GM11168 (cell line): Measurements from ENCODE around the gene CDC42EP1.
"Not testable (repeated sequence)": the region's sequence is repeated elsewhere in the genome, so short reads cannot be mapped to it uniquely, and the experiment has no call there.

Experiments used
- in situ Hi-C: fragments of 300-500 bp; cut with MboI; formaldehyde crosslinking; loops from one replicate; pipeline ENCODE4 v1.12.0; 2022; ENCODE audit warnings: low sequenced_read_pairs; ENCODE audit not compliant: unreplicated experiment

CDC42EP1 gene

GRCh38 chr22:37571258-37571991, 11.1 kb downstream of the CDC42EP1 start:
- in situ Hi-C loops: loop anchor here (5.0 kb wide), 1 partner anchor 34 kb away; no protein-coding TSS in a partner anchor

DNA sequence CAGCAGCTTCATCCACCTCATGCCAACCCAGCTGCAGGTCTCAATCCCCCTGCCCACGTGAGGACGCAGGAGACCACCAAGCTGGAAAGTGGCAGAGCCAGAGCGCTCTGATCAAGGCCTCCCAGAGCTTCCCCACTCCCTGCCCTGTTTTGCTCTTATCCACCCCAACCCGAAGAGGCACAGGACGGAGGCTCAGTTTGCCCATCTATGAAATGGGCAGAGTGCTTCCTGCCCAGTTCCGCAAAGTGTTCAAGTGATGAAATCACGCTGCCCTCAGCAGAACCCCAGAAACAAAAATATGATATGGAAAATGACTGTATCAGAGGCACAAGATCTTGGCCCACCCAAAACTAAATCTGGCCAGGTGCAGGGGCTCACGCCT, 11.7 kb downstream of the CDC42EP1 start:
- in situ Hi-C loops: loop anchor here (5.0 kb wide), 1 partner anchor 35 kb away; no protein-coding TSS in a partner anchor

DNA sequence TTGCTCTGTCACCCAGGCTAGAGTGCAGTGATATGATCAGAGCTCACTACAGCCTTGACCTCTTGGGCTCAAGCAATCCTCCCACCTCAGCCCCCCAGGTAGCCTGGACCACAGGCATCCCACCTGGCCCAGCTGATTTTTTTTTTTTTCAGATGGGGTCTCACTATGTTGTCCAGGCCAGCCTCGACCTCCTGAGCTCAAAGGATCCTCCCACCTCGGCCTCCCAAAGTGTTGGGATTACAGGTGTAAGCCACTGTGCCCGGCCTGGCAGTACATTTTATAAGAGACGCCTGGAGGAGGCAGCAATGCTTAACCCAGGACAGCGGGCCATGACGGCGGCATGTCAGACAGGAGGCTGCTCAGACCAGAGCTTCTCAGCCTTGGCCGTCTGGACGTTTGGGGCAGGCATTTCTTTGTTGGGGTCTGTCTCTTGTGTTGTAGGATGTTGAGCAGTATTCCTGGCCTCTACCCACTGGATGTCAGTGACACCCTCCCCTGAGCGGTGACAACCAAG, 15.3 kb downstream of the CDC42EP1 start:
- in situ Hi-C loops: no loop called here

DNA sequence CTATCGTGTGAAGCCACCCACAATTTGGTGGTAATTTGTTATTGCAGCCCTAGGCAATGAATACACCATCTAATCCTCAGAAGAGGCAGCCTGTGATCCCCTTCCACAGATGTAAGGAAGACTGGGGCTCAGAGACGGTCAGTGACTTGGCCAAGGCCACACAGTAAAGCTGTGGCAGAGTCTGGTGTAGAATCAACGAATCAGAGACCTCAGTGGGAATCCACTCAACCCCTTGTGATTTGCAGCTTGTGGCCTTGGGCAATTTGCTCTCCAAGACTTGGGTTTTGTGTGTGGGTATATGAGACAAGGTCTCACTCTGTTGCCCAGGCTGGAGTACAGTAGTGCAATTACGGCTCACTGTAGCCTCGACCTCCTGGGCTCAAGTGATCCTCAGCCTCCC, 17.7 kb downstream of the CDC42EP1 start:
- in situ Hi-C loops: no loop called here

- in situ Hi-C loops: no loop called here
These were observed 21.2 kb downstream of the CDC42EP1 start for GRCh38 chr22:37581504-37581903.

- in situ Hi-C loops: no loop called here
These were observed 22.2 kb downstream of the CDC42EP1 start for GRCh38 chr22:37582526-37582925.

DNA sequence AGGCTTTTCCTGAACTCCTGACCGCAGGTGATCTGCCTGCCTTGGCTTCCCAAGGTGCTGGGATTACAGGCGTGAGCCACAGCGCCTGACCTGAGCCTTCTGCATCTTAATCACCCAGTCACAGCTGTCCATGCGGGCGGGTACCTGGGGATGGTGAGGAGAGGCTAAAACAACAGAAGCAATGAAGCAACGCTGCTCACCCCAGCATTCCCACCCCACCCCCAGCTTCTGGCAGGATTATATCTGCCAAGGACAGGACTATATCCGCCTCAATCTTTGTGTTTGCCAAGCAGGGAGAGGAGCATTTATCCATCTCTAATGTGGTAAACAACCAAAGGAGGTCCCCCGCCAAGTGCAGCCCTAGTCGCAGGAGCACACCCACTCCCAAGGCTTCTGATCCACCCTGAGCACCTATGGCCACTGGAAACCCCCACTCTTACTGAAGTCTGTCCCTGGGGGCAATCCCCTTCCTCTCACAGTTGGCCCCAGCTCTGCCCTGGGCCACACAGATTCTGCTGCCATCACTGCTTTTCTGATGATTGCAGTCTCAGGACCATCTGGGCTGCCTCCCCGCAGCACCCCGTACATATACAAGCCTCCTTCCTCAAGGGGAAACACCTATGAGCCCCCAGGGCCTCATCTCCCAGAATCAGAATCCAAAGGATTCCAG, 28.4 kb downstream of the CDC42EP1 start:
- in situ Hi-C loops: no loop called here

DNA sequence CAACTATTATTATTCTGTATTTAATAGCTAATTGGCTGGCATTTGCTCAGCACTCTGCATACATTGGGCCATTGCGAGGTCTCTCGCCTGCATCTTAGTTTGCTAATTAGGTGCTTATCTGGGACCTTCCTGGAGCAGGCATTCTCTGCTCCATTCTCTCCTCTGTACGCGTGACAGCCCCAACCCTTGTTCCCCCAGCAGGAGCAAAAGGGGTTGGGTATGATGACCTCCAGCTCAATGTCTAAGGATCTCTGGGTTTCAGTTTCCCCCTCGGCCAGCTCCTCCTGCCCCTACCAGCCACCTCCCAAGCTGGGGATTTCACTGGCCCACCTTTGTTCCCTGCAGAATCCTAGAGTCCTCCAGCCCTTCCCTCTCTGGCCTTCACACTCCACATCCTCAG, 29.4 kb downstream of the CDC42EP1 start:
- in situ Hi-C loops: no loop called here

DNA sequence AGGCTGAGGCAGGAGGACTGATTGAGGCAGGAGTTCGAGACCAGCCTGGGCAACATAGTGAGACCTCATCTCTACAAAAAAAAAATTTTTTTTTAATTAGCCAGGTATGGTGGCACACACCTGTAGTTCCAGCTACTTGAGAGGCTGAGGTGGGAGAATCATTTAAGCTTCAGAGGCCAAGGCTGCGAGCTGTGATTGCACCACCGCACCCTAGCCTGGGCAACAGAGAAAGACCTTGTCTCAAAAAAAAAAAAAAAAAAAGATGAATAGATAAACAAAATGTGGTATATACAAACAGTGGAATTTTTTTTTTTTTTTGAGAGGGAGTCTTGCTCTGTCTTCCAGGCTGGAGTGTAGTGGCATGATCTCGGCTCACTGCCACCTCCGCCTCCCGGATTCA, 30.8 kb downstream of the CDC42EP1 start:
- in situ Hi-C loops: not testable (repeated sequence)

GRCh38 chr22:37591823-37592404, 31.6 kb downstream of the CDC42EP1 start:
- in situ Hi-C loops: no loop called here

DNA sequence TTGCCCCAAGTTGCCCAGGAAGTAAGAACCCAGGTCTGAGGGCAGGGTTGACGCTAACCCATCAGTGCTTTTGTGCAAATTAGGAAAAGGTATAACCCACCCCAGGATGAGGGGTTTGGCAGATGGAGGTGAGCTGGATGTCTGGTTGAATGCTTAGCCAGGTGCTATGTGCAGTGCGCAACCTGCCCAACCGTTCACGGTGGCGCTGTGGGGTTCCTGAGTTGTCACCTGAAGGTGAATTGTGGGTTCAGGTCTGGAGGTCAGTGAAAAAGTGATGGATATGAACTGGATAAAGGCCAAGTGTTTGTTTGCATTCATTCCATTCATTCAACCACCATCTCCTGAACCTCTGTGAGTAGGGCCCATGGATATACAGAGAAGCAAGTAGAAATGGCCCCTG, 34.0 kb downstream of the CDC42EP1 start:
- in situ Hi-C loops: no loop called here

DNA sequence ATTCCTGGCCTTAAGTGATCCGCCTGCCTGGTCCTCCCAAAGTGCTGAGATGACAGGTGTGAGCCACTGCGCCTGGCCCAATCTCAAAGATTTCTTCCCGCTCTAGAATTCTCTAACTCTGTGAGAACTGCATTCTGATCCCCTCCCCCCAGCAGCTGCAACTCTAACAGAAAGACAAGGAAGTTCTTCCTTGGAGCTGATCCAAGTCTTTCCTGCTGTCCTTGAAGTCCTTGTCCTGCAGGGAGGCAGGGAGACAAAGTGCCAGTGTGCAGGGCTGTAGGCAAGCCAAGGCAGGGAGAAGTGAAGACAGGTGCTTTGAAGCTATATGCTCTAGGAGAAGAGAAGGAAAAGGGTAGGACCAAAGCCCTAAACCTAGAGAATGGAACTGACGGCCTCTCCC, 38.9 kb downstream of the CDC42EP1 start:
- in situ Hi-C loops: no loop called here

DNA sequence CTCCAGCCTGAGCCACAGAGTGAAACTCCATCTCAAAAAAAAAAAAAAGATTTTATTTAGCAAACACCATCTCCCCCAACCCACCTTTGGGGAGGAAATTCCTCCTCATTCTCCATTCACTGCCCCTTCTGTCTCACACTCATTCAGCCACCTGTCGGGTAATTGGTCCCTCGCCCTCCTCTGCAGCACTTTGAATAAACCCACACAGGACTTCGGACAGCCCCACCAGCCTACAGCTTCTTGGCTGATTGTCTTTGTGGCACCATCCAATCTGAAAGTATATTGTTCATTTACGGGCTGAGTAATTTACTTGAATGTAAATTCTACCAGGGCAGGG, 40.9 kb downstream of the CDC42EP1 start:
- in situ Hi-C loops: no loop called here

DNA sequence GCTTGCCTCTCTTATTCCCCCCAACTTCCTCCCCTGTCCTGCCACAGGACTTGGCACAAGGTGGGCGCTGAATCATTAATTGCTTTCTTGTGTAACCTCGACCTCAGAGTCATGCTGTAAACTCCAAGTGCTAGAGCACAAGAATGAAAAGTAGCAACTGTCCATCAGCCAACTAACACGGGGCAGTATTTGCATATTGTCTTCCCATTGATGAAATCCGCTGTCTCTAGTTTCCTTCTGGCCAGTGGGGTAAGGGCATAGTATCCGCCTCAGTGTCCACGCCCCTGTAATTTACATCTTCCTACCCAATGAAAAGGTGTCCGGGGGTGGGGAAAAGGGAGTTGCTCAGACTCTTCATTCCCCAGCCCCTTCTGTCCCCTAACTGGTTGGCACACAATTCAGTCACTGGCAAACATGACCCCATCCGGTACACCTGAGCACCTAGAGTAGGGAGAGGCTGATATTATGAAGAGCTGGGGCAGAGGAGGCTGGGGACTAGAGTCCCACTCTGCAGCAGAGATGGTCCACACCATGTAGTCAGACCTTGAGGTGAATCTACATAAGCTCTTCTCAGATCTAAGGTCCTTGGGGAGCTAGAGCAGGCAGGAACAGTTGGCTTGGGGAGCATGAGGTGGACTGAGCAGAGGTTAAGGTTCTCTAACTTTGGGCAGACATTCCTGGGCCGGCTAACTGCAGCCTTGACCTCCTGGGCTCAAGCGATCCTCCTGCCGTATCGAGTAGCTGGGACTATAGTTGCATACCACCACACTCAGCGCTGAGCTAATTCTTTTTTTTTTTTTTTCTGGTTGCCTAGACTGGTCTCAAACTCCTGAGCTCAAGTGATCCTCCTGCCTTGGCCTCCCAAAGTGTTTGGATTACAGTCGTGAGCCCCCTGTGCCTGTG, 41.5 kb downstream of the CDC42EP1 start:
- in situ Hi-C loops: no loop called here

- in situ Hi-C loops: not testable (repeated sequence)
These were observed 42.4 kb downstream of the CDC42EP1 start for GRCh38 chr22:37602546-37603277.

- in situ Hi-C loops: no loop called here
These were observed 43.8 kb downstream of the CDC42EP1 start for GRCh38 chr22:37604074-37604473.

DNA sequence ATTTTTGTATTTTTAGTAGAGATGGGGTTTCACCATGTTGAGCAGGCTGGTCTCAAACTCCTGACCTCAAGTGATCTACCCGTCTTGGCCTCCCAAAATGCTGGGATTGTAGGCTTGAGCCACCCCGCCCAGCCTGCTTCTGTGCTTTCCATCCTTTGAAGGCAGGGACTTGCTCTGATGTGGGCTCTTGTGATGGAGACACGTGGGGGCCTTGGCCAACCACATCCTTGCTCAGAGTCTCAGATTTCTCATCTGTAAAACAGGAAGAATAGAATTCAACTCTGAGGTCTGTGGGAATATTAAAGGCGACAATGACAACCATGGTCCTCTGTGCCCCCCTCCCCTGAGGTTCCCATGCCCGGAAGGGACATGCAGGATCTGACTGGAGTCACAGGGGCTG, 44.6 kb downstream of the CDC42EP1 start:
- in situ Hi-C loops: no loop called here

- in situ Hi-C loops: no loop called here
These were observed 47.0 kb downstream of the CDC42EP1 start for GRCh38 chr22:37607010-37607934.
